Measurements from ENCODE around the gene FOS. TPM values are rescaled to one million over a fixed set of nuclear protein-coding genes. Genes with fewer than 3 reads are reported as not detected.
A peak's percentile ranks its signal among the peaks of the same experiment; 100 is the strongest.

FOS gene
- total and polyA plus RNA-seq, 2 of the 13 experiments (the other 11 are each of a cell fraction or from before 2014, with no cell fraction given): 15.9 to 24.2 TPM

DNA sequence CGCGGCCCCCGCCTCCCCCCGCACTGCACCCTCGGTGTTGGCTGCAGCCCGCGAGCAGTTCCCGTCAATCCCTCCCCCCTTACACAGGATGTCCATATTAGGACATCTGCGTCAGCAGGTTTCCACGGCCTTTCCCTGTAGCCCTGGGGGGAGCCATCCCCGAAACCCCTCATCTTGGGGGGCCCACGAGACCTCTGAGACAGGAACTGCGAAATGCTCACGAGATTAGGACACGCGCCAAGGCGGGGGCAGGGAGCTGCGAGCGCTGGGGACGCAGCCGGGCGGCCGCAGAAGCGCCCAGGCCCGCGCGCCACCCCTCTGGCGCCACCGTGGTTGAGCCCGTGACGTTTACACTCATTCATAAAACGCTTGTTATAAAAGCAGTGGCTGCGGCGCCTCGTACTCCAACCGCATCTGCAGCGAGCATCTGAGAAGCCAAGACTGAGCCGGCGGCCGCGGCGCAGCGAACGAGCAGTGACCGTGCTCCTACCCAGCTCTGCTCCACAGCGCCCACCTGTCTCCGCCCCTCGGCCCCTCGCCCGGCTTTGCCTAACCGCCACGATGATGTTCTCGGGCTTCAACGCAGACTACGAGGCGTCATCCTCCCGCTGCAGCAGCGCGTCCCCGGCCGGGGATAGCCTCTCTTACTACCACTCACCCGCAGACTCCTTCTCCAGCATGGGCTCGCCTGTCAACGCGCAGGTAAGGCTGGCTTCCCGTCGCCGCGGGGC, at the start of gene FOS (continued):
- TF ChIP-seq, protein P1, sequence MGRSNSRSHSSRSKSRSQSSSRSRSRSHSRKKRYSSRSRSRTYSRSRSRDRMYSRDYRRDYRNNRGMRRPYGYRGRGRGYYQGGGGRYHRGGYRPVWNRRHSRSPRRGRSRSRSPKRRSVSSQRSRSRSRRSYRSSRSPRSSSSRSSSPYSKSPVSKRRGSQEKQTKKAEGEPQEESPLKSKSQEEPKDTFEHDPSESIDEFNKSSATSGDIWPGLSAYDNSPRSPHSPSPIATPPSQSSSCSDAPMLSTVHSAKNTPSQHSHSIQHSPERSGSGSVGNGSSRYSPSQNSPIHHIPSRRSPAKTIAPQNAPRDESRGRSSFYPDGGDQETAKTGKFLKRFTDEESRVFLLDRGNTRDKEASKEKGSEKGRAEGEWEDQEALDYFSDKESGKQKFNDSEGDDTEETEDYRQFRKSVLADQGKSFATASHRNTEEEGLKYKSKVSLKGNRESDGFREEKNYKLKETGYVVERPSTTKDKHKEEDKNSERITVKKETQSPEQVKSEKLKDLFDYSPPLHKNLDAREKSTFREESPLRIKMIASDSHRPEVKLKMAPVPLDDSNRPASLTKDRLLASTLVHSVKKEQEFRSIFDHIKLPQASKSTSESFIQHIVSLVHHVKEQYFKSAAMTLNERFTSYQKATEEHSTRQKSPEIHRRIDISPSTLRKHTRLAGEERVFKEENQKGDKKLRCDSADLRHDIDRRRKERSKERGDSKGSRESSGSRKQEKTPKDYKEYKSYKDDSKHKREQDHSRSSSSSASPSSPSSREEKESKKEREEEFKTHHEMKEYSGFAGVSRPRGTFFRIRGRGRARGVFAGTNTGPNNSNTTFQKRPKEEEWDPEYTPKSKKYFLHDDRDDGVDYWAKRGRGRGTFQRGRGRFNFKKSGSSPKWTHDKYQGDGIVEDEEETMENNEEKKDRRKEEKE (IDR thresholded peaks at IDR 0.05): no peak
- TF ChIP-seq PRMT3 (CRISPR knock-in tag; IDR thresholded peaks at IDR 0.05; ENCODE audit: borderline replicate concordance, low read depth): no peak; the same call in 1 of the 2 replicates
- TF ChIP-seq PHF20 (CRISPR knock-in tag; IDR thresholded peaks at IDR 0.05): peak; percentile 60
- no peak for TF ChIP-seq TSC22D2 (CRISPR knock-in tag; IDR thresholded peaks at IDR 0.05; ENCODE audit: borderline replicate concordance)
- TF ChIP-seq ZNF263 (CRISPR knock-in tag; IDR thresholded peaks at IDR 0.05): peak; percentile 75
- TF ChIP-seq JUND (CRISPR knock-in tag; IDR thresholded peaks at IDR 0.05): no peak
- peak; percentile 69 for TF ChIP-seq IKZF4 (CRISPR knock-in tag; IDR thresholded peaks at IDR 0.05; ENCODE audit: borderline replicate concordance, low read depth, not compliant biosample characterization)
- peak; percentile 82; the same call in 1 of the 2 replicates for TF ChIP-seq ZNF44 (CRISPR knock-in tag; IDR thresholded peaks at IDR 0.05)
- peak; percentile 76; the same call in 1 of the 2 replicates for TF ChIP-seq ZNF616 (CRISPR knock-in tag; IDR thresholded peaks at IDR 0.05; ENCODE audit: low read depth)
- TF ChIP-seq ZNF3 (CRISPR knock-in tag; IDR thresholded peaks at IDR 0.05): no peak
- no peak for TF ChIP-seq SP1 (IDR thresholded peaks at IDR 0.05)
- TF ChIP-seq SP1 (CRISPR knock-in tag; IDR thresholded peaks at IDR 0.05): peak; percentile 49; the same call in 1 of the 2 replicates
- no peak for TF ChIP-seq ZNF839 (CRISPR knock-in tag; IDR thresholded peaks at IDR 0.05; ENCODE audit: borderline replicate concordance)
- TF ChIP-seq ZNF564 (CRISPR knock-in tag; IDR thresholded peaks at IDR 0.05): 0 out of 2 replicates have a peak, but pooled peaks have one; percentile 6
- 0 out of 2 replicates have a peak, but pooled peaks have one; percentile 22 for TF ChIP-seq ZNF709 (CRISPR knock-in tag; IDR thresholded peaks at IDR 0.05)
- TF ChIP-seq ASH2L (IDR thresholded peaks at IDR 0.05; ENCODE audit: insufficient read length, low read depth, low read length): peak; percentile 69
- TF ChIP-seq ETV6 (CRISPR knock-in tag; conservative IDR thresholded peaks at IDR 0.05): no peak
- TF ChIP-seq, protein P2, sequence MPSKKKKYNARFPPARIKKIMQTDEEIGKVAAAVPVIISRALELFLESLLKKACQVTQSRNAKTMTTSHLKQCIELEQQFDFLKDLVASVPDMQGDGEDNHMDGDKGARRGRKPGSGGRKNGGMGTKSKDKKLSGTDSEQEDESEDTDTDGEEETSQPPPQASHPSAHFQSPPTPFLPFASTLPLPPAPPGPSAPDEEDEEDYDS (CRISPR knock-in tag; IDR thresholded peaks at IDR 0.05): peak; percentile 96
- peak; percentile 81; the same call in 1 of the 2 replicates for TF ChIP-seq ZNF337 (CRISPR knock-in tag; IDR thresholded peaks at IDR 0.05; ENCODE audit: borderline replicate concordance, low read depth)
- TF ChIP-seq, protein P3, sequence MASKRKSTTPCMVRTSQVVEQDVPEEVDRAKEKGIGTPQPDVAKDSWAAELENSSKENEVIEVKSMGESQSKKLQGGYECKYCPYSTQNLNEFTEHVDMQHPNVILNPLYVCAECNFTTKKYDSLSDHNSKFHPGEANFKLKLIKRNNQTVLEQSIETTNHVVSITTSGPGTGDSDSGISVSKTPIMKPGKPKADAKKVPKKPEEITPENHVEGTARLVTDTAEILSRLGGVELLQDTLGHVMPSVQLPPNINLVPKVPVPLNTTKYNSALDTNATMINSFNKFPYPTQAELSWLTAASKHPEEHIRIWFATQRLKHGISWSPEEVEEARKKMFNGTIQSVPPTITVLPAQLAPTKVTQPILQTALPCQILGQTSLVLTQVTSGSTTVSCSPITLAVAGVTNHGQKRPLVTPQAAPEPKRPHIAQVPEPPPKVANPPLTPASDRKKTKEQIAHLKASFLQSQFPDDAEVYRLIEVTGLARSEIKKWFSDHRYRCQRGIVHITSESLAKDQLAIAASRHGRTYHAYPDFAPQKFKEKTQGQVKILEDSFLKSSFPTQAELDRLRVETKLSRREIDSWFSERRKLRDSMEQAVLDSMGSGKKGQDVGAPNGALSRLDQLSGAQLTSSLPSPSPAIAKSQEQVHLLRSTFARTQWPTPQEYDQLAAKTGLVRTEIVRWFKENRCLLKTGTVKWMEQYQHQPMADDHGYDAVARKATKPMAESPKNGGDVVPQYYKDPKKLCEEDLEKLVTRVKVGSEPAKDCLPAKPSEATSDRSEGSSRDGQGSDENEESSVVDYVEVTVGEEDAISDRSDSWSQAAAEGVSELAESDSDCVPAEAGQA (IDR thresholded peaks at IDR 0.05; ENCODE audit: low read depth): peak; percentile 36; the same call in 1 of the 2 replicates
- TF ChIP-seq, protein P3 (CRISPR knock-in tag; IDR thresholded peaks at IDR 0.05; ENCODE audit: borderline replicate concordance): peak; percentile 38; the same call in 1 of the 2 replicates
